Breast epithelium (tissue), 4 donors: ENCODE data around the gene CGNL1. TPM values are rescaled to one million over a fixed set of nuclear protein-coding genes. Genes with fewer than 3 reads are reported as not detected.

Source experiments
- DNase-seq, 2 donors: peaks; one replicate each; pipeline ENCODE4 v3.0.0-alpha.2; 2019; ENCODE audit warnings: low spot score in 2 of 2
- H3K27ac ChIP-seq, 2 donors: fragments of 200-600 bp; sonication (generic) in 1 of 2; one replicate each; pipeline ENCODE4 v1.5.1; 2016 to 2019; ENCODE audit warnings: mild to moderate bottlenecking in 1 of 2
- H3K27me3 ChIP-seq, 2 donors: fragments of 200-600 bp; sonication (generic) in 1 of 2; one replicate each; pipeline versions ENCODE4 v1.5.1 to v1.6.0; 2017 to 2019; ENCODE audit warnings: control low read depth in 1 of 2, mild to moderate bottlenecking in 1 of 2
- H3K36me3 ChIP-seq: fragments of 200-600 bp; one replicate; pipeline ENCODE4 v1.5.1; 2019
- H3K4me1 ChIP-seq, 2 donors: fragments of 200-600 bp; sonication (generic); one replicate each; pipeline ENCODE4 v1.5.1; 2016 to 2019; ENCODE audit warnings: control low read depth in 1 of 2
- H3K4me3 ChIP-seq, 3 donors: fragments of 200-600 bp; sonication (generic); 1 replicate in 2 of 3; 2 replicates in 1 of 3; pipeline ENCODE4 v1.5.1; 2016 to 2019; ENCODE audit warnings: mild to moderate bottlenecking in 3 of 3, moderate library complexity in 2 of 3
- H3K9me3 ChIP-seq, 2 donors: fragments of 200-600 bp; sonication (generic) in 1 of 2; one replicate each; pipeline ENCODE4 v1.5.1; 2016 to 2019; ENCODE audit warnings: control low read depth in 1 of 2
- POLR2A ChIP-seq: fragments of 450-650 bp; IDR thresholded peaks from one replicate; pipeline ENCODE4 v1.6.1; 2016; ENCODE audit warnings: antibody characterized with exemption, mild to moderate bottlenecking, moderate library complexity
- POLR2AphosphoS5 ChIP-seq, 3 donors: sonication (generic); formaldehyde crosslinking; IDR thresholded peaks; one replicate each; pipeline ENCODE4 v1.6.1; 2017; ENCODE audit warnings: antibody characterized with exemption in 3 of 3
- intact Hi-C: fragments of 100-400 bp; cut with DNase I; formaldehyde crosslinking; loops from one replicate; pipeline ENCODE4 v1.15.1; 2023; ENCODE audit warnings: low total_unique reads
- total RNA-seq, 3 donors: library from RNA; depleted of rRNA; stranded (reverse); fragments of >200 nt; gene quantifications; one replicate each; pipeline ENCODE4 v1.1.0, GENCODE V29; 2016
- TF ChIP-seq, protein P1 (sequence below), 3 donors: fragments of 450-650 bp; IDR thresholded peaks; one replicate each; pipeline ENCODE4 v1.5.1; 2016 to 2017; ENCODE audit warnings: antibody characterized with exemption in 3 of 3, mild to moderate bottlenecking in 3 of 3, moderate library complexity in 3 of 3

CGNL1 gene
- total RNA-seq, 3 donors from 2014 or later, result 5.4 to 24.9 (median 18.4) TPM

- no peaks in the 10 kb centered on the region for H3K27me3 ChIP-seq
- H3K9me3 ChIP-seq, result no peaks in the 10 kb centered on the region
- H3K4me3 ChIP-seq, result no peak overlapping the region
- H3K36me3 ChIP-seq, result no peaks in the 10 kb centered on the region
- TF ChIP-seq POLR2AphosphoS5 (IDR thresholded peaks at IDR 0.05), result no peak
- TF ChIP-seq, protein P1, sequence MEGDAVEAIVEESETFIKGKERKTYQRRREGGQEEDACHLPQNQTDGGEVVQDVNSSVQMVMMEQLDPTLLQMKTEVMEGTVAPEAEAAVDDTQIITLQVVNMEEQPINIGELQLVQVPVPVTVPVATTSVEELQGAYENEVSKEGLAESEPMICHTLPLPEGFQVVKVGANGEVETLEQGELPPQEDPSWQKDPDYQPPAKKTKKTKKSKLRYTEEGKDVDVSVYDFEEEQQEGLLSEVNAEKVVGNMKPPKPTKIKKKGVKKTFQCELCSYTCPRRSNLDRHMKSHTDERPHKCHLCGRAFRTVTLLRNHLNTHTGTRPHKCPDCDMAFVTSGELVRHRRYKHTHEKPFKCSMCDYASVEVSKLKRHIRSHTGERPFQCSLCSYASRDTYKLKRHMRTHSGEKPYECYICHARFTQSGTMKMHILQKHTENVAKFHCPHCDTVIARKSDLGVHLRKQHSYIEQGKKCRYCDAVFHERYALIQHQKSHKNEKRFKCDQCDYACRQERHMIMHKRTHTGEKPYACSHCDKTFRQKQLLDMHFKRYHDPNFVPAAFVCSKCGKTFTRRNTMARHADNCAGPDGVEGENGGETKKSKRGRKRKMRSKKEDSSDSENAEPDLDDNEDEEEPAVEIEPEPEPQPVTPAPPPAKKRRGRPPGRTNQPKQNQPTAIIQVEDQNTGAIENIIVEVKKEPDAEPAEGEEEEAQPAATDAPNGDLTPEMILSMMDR (IDR thresholded peaks at IDR 0.05), result no peak
- TF ChIP-seq POLR2A, result no peak
- DNase-seq, result no peak
- intact Hi-C loops, result no loop called here
- H3K4me1 ChIP-seq, result no peaks in the 10 kb centered on the region
- no peak overlapping the region for H3K27ac ChIP-seq
Measured at GRCh38 chr15:57456559-57456958, 80.3 kb downstream of the CGNL1 start.

- Histone ChIP-seq H3K4me1 (no peaks in the 10 kb centered on the region), H3K27me3 (no peaks in the 10 kb centered on the region), H3K36me3 (no peaks in the 10 kb centered on the region), H3K4me3 (no peak overlapping the region), H3K9me3 (no peaks in the 10 kb centered on the region), H3K27ac (no peak overlapping the region)
- no peak for TF ChIP-seq POLR2AphosphoS5 (IDR thresholded peaks at IDR 0.05)
- TF ChIP-seq POLR2A, result no peak
- TF ChIP-seq, protein P1 (IDR thresholded peaks at IDR 0.05), result no peak
- intact Hi-C loops, result no loop called here
- no peak for DNase-seq
Measured at GRCh38 chr15:57457726-57458125, 81.4 kb downstream of the CGNL1 start.

DNA sequence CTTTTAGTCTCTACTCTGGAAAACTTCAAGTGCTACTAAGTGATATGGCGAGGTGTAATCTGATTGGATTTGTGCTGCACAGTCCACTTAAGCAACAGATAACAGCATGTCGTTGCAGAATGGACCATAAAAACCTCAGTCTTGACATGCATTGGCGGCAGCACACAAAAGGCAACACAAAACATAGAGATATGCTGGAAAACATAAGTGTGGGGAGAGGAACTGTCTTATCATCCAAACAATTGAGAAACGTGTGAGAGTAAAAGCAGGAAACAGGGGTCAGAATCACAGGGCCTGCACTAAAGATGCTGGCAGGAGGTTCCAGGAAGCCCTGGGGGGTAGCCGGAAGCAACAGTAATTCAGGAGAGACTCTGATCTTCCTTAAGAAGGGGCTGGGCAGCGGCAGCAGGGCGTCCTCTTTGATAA is 82.1 kb downstream of the CGNL1 start:
- H3K27ac ChIP-seq, result no peak overlapping the region
- no peak for DNase-seq
- intact Hi-C loops, result no loop called here

DNA sequence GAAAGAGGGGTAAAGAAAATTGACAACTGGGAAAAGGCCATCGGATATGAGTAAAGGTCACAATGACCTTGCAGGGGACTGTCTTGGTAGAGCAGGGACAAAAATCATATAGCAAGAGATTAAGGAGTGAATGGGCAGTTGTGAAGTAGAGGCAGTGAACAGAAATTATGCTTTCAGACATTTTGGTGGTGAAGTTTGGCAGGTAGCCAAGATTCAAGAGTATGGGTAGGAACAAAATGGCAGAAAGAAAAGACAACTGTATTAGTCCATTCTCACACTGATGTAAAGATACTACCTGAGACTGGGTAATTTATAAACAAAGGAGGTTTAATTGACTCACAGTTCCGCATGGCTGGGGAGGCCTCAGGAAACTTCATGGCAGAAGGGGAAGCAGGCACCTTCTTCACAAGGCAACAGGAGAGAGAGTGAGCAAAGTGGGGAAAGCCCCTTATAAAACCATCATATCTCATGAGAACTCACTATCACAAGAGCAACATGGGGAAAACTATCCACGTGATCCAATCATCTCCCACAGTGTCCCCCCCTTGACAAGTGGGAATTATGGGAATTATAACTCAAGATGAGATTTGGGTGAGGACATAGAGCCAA is 84.0 kb downstream of the CGNL1 start:
- intact Hi-C loops, result no loop called here
- H3K4me1 ChIP-seq, result no peaks in the 10 kb centered on the region
- H3K9me3 ChIP-seq, result no peaks in the 10 kb centered on the region
- no peak overlapping the region for H3K4me3 ChIP-seq
- no peak for TF ChIP-seq POLR2A
- TF ChIP-seq POLR2AphosphoS5 (IDR thresholded peaks at IDR 0.05), result no peak
- TF ChIP-seq, protein P1 (IDR thresholded peaks at IDR 0.05), result no peak
- no peaks in the 10 kb centered on the region for H3K27me3 ChIP-seq
- no peak for DNase-seq
- H3K27ac ChIP-seq, result no peak overlapping the region
- no peaks in the 10 kb centered on the region for H3K36me3 ChIP-seq

More for the DNA sequence above, 82.1 kb downstream of the CGNL1 start:
- Histone ChIP-seq H3K36me3 (no peaks in the 10 kb centered on the region), H3K9me3 (no peaks in the 10 kb centered on the region), H3K4me3 (no peak overlapping the region), H3K4me1 (no peaks in the 10 kb centered on the region), H3K27me3 (no peaks in the 10 kb centered on the region)
- TF ChIP-seq POLR2A, result no peak

DNA sequence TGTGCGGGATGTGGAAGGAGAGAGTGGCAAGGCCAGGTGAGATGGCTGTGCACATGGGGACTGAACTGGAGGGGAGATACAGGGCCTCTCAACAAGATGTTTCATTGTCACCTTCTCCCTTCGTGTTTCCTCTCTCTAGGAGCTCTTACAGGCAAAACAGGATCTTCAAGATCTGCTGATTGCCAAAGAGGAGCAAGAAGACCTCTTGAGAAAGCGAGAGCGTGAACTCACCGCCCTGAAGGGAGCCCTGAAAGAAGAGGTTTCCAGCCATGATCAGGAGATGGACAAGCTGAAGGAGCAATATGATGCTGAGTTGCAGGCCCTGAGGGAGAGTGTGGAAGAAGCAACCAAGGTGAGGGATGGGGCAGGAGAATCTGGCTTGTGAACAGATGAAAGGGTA is 85.2 kb downstream of the CGNL1 start:
- intact Hi-C loops, result no loop called here
- Histone ChIP-seq H3K4me3 (no peak overlapping the region), H3K4me1 (no peaks in the 10 kb centered on the region), H3K9me3 (no peaks in the 10 kb centered on the region), H3K27me3 (no peaks in the 10 kb centered on the region), H3K27ac (no peak overlapping the region), H3K36me3 (no peaks in the 10 kb centered on the region)
- TF ChIP-seq POLR2AphosphoS5 (IDR thresholded peaks at IDR 0.05) (no peak), POLR2A (no peak)
- TF ChIP-seq, protein P1 (IDR thresholded peaks at IDR 0.05), result no peak
- no peak for DNase-seq
